OCI-LY7 (cell line): Measurements from ENCODE around the gene INSYN2B. TPM values are rescaled to one million over a fixed set of nuclear protein-coding genes. Genes with fewer than 3 reads are reported as not detected.

Experiments
- BruUV-seq: library from RNA; stranded (reverse); fragments of 400-500 nt; replicated peaks from 2 replicates; lab custom pipeline; 2021; lab: Mats Ljungman, UMichigan
- CTCF ChIA-PET: fragments of 300-600 bp; sonication (Branson Sonifier 250); formaldehyde crosslinking; loops from one replicate; lab custom pipeline; 2022; ENCODE audit warnings: antibody characterized with exemption; ENCODE audit not compliant: unreplicated experiment; lab: Charles Lee
- POLR2A ChIA-PET: fragments of 300-600 bp; sonication (Branson Sonifier 250); formaldehyde crosslinking; loops from one replicate; lab custom pipeline; 2022; ENCODE audit warnings: antibody characterized with exemption; lab: Charles Lee
- DNase-seq: peaks from one replicate; pipeline ENCODE4 v3.0.0-alpha.2; 2015; ENCODE audit warnings: low spot score
- H2AFZ ChIP-seq: fragments of 200-600 bp; sonication (generic), shearing (Covaris generic); 2 replicates; pipeline ENCODE4 v1.6.1; 2014; ENCODE audit warnings: mild to moderate bottlenecking, antibody characterized with exemption, low read length, moderate library complexity
- H3K27ac ChIP-seq: fragments of 200-600 bp; sonication (generic); 2 replicates; pipeline ENCODE4 v1.5.1; 2014; ENCODE audit warnings: mixed run types, low read depth, mild to moderate bottlenecking, moderate library complexity, low read length, inconsistent platforms; ENCODE audit not compliant: poor library complexity, severe bottlenecking
- H3K36me3 ChIP-seq: fragments of 200-600 bp; sonication (generic); 2 replicates; pipeline ENCODE4 v1.6.1; 2014; ENCODE audit warnings: mild to moderate bottlenecking, antibody characterized with exemption, low read length, moderate library complexity, mixed read lengths; ENCODE audit not compliant: insufficient read depth
- H3K4me1 ChIP-seq: fragments of 200-600 bp; sonication (generic); 2 replicates; pipeline ENCODE4 v1.5.1; 2014; ENCODE audit warnings: mild to moderate bottlenecking, low read length; ENCODE audit not compliant: insufficient read depth, poor library complexity, severe bottlenecking
- H3K4me2 ChIP-seq: fragments of 200-600 bp; sonication (generic); 2 replicates; pipeline ENCODE4 v1.6.1; 2014; ENCODE audit warnings: mild to moderate bottlenecking, low read length
- H3K4me3 ChIP-seq: fragments of 200-600 bp; sonication (generic); 2 replicates; pipeline ENCODE4 v1.5.1; 2014; ENCODE audit warnings: mild to moderate bottlenecking, low read depth, low read length; ENCODE audit not compliant: poor library complexity, severe bottlenecking
- H3K79me2 ChIP-seq: fragments of 200-600 bp; sonication (generic); 2 replicates; pipeline ENCODE4 v1.6.1; 2016; ENCODE audit warnings: low read depth, mild to moderate bottlenecking, low read length, moderate library complexity, mixed read lengths; ENCODE audit not compliant: insufficient read depth
- H3K9me2 ChIP-seq: fragments of 200-600 bp; sonication (generic); 2 replicates; pipeline ENCODE4 v1.6.1; 2016; ENCODE audit warnings: mild to moderate bottlenecking, low read length, mixed read lengths; ENCODE audit not compliant: insufficient read depth
- H3K9me3 ChIP-seq: fragments of 200-600 bp; sonication (generic); 2 replicates; pipeline ENCODE4 v1.6.1; 2014; ENCODE audit warnings: mild to moderate bottlenecking, mixed run types, low read length, mixed read lengths
- H4K20me1 ChIP-seq: fragments of 200-600 bp; sonication (generic); 2 replicates; pipeline ENCODE4 v1.6.1; 2014; ENCODE audit warnings: mild to moderate bottlenecking, antibody characterized with exemption, low read length, moderate library complexity, mixed read lengths; ENCODE audit not compliant: insufficient read depth
- CTCF ChIP-seq: fragments of 200-600 bp; sonication (generic); conservative IDR thresholded peaks from 2 replicates; pipeline ENCODE4 v1.5.1; 2014; ENCODE audit warnings: mild to moderate bottlenecking, antibody characterized with exemption, low read length, moderate library complexity, mixed read lengths
- EZH2phosphoT487 ChIP-seq: fragments of 200-600 bp; sonication (generic); IDR thresholded peaks from 2 replicates; pipeline ENCODE4 v1.6.1; 2018; ENCODE audit warnings: low read depth, borderline replicate concordance, mild to moderate bottlenecking, mixed run types, antibody characterized with exemption, low read length, moderate library complexity, mixed read lengths
- intact Hi-C: fragments of 100-400 bp; cut with micrococcal nuclease; formaldehyde crosslinking; loops from one replicate; pipeline ENCODE4 v1.10.0; 2022; ENCODE audit not compliant: unreplicated experiment
- total RNA-seq, 2 experiments: library from RNA; depleted of rRNA in 1 of 2; stranded (reverse); fragments of >200 nt in 1 of 2; shearing (Covaris generic) in 1 of 2; gene quantifications; 2 replicates each; pipeline ENCODE4 v1.2.3, GENCODE V29; 2014 to 2022

Gene INSYN2B
- total RNA-seq, 2 experiments from 2014 or later, result not detected

GRCh38 chr5:169908864-169909263, 71.4 kb downstream of the INSYN2B start:
- H3K27ac ChIP-seq, result no peak overlapping the region
- ChIA-PET POLR2A (interaction anchor here (0.6 to 0.7 kb wide), 2 partner anchors 667 to 1427 kb away, joined by 3 read pairs; no protein-coding TSS in a partner anchor), CTCF (no interaction called here)
- no peaks in the 10 kb centered on the region for H4K20me1 ChIP-seq
- no peak for TF ChIP-seq CTCF
- TF ChIP-seq EZH2phosphoT487, result no peak
- H3K4me2 ChIP-seq, result no peak overlapping the region
- no peaks in the 10 kb centered on the region for H3K9me2 ChIP-seq
- H3K9me3 ChIP-seq, result no peaks in the 10 kb centered on the region
- no TSS peak for BruUV-seq
- DNase-seq, result no peak
- no peak overlapping the region for H2AFZ ChIP-seq
- no peak overlapping the region for H3K4me3 ChIP-seq
- no peaks in the 10 kb centered on the region; the same call in 1 of the 2 replicates for H3K36me3 ChIP-seq
- no peaks in the 10 kb centered on the region for H3K4me1 ChIP-seq
- intact Hi-C loops, result no loop called here
- H3K79me2 ChIP-seq, result no peaks in the 10 kb centered on the region

GRCh38 chr5:169906745-169907649, 73.3 kb downstream of the INSYN2B start:
- DNase-seq, result no peak
- POLR2A ChIA-PET, result no interaction called here
- H3K79me2 ChIP-seq, result no peaks in the 10 kb centered on the region
- H3K4me3 ChIP-seq, result no peak overlapping the region
- no peak overlapping the region for H2AFZ ChIP-seq
- H3K9me2 ChIP-seq, result no peaks in the 10 kb centered on the region
- no peaks in the 10 kb centered on the region for H4K20me1 ChIP-seq
- no peaks in the 10 kb centered on the region; the same call in 1 of the 2 replicates for H3K36me3 ChIP-seq
- CTCF ChIA-PET, result no interaction called here
- H3K27ac ChIP-seq, result no peak overlapping the region
- no peak overlapping the region for H3K4me2 ChIP-seq
- no peaks in the 10 kb centered on the region for H3K9me3 ChIP-seq
- H3K4me1 ChIP-seq, result no peaks in the 10 kb centered on the region
- TF ChIP-seq EZH2phosphoT487 (no peak), CTCF (no peak)
- intact Hi-C loops, result no loop called here
- no TSS peak for BruUV-seq

- intact Hi-C loops, result no loop called here
- H3K4me2 ChIP-seq, result no peak overlapping the region
- H3K9me2 ChIP-seq, result no peaks in the 10 kb centered on the region
- H3K27ac ChIP-seq, result no peak overlapping the region
- H3K9me3 ChIP-seq, result no peaks in the 10 kb centered on the region
- no TSS peak for BruUV-seq
- ChIA-PET CTCF (no interaction called here), POLR2A (interaction anchor here (0.7 kb wide), 5 partner anchors 28 to 961 kb away, joined by 3 to 6 read pairs (median 4); no protein-coding TSS in a partner anchor)
- H3K4me1 ChIP-seq, result no peaks in the 10 kb centered on the region
- no peak overlapping the region for H2AFZ ChIP-seq
- H3K79me2 ChIP-seq, result no peaks in the 10 kb centered on the region
- H4K20me1 ChIP-seq, result no peaks in the 10 kb centered on the region
- DNase-seq, result no peak
- H3K36me3 ChIP-seq, result no peaks in the 10 kb centered on the region; the same call in 1 of the 2 replicates
- TF ChIP-seq CTCF (no peak), EZH2phosphoT487 (no peak)
- H3K4me3 ChIP-seq, result no peak overlapping the region
These were observed 75.3 kb downstream of the INSYN2B start for GRCh38 chr5:169905017-169905416.
